Body of pancreas (tissue), 4 donors: ENCODE results near the gene SMPD1. TPM values are rescaled to one million over a fixed set of nuclear protein-coding genes. Genes with fewer than 3 reads are reported as not detected.

Source experiments
- ATAC-seq: fragments of 150-250 bp; one replicate; pipeline ENCODE4 v1.9.1; 2016
- DNase-seq, 4 donors: peaks; one replicate each; pipeline ENCODE4 v3.0.0-alpha.2; 2019
- H3K27ac ChIP-seq, 4 donors: fragments of 200-600 bp; sonication (generic); 1 replicate in 3 of 4; 2 replicates in 1 of 4; pipeline versions ENCODE4 v1.5.1 to v1.6.1; 2016 to 2019; ENCODE audit warnings: mild to moderate bottlenecking in 1 of 4, mixed read lengths in 1 of 4, moderate library complexity in 1 of 4
- H3K27me3 ChIP-seq, 2 donors: fragments of 200-600 bp; sonication (generic); one replicate each; pipeline ENCODE4 v1.6.0; 2016; ENCODE audit warnings: mild to moderate bottlenecking in 1 of 2
- H3K36me3 ChIP-seq, 2 donors: fragments of 200-600 bp; sonication (generic); replicated peaks in 1 of 2; 2 replicates each; pipeline ENCODE4 v1.5.1; 2016; ENCODE audit warnings: low read depth in 2 of 2; ENCODE audit not compliant: insufficient read depth in 1 of 2
- H3K4me1 ChIP-seq: fragments of 200-600 bp; sonication (generic); one replicate; pipeline ENCODE4 v1.6.0; 2016
- H3K4me3 ChIP-seq, 2 donors: fragments of 200-600 bp; sonication (generic); 1 replicate in 1 of 2; 2 replicates in 1 of 2; pipeline ENCODE4 v1.5.1; 2016 to 2019
- H3K9me3 ChIP-seq, 3 donors: fragments of 200-600 bp; sonication (generic); 1 replicate in 2 of 3; 2 replicates in 1 of 3; pipeline ENCODE4 v1.5.1; 2016
- CTCF ChIP-seq, 7 experiments: fragments of 450-650 bp in 4 of 7; fragments of 200-600 bp in 3 of 7; sonication (generic) in 3 of 7; IDR thresholded peaks; one replicate each; pipeline ENCODE4 v1.5.1; 2016 to 2019; ENCODE audit warnings: antibody characterized with exemption in 7 of 7
- POLR2A ChIP-seq, 3 donors: fragments of 450-650 bp; IDR thresholded peaks; one replicate each; pipeline ENCODE4 v1.6.1; 2016; ENCODE audit warnings: antibody characterized with exemption in 3 of 3, mild to moderate bottlenecking in 2 of 3
- WGBS, 2 donors: methylation state at CpG; one replicate each; pipeline ENCODE4 v1.1.5; 2017; 5-methylcytosine and 5-hydroxymethylcytosine counted together
- intact Hi-C: fragments of 100-400 bp; cut with DNase I; formaldehyde crosslinking; loops from one replicate; pipeline ENCODE4 v1.15.1; 2023
- total RNA-seq, 2 donors: library from RNA; depleted of rRNA; stranded (reverse); fragments of >200 nt; gene quantifications; one replicate each; pipeline ENCODE4 v1.1.0, GENCODE V29; 2016

The SMPD1 gene
- total RNA-seq, 2 donors from 2014 or later: 17.1 to 29.7 TPM

GRCh38 chr11:6357222-6357621, 33.1 kb upstream of the SMPD1 start:
- H3K36me3 ChIP-seq: no peaks in the 10 kb centered on the region

GRCh38 chr11:6360183-6360582, 30.1 kb upstream of the SMPD1 start:
- DNase-seq (no peak), ATAC-seq (no peak)
- intact Hi-C loops: loop anchor here (10.0 kb wide), 1 partner anchor 335 kb away; no protein-coding TSS in a partner anchor
- Histone ChIP-seq H3K4me3 (no peak overlapping the region), H3K9me3 (no peaks in the 10 kb centered on the region), H3K27ac (no peak overlapping the region), H3K36me3 (no peaks in the 10 kb centered on the region), H3K4me1 (peaks cover 50% of the 10 kb centered on the region), H3K27me3 (no peaks in the 10 kb centered on the region)
- TF ChIP-seq CTCF (IDR thresholded peaks at IDR 0.05): no peak
- TF ChIP-seq POLR2A (IDR thresholded peaks at IDR 0.05): no peak
- WGBS, 2 donors: 69 to 74% methylated on average over 3 of the region's 3 CpGs

More at GRCh38 chr11:6357222-6357621, 33.1 kb upstream of the SMPD1 start:
- TF ChIP-seq CTCF (IDR thresholded peaks at IDR 0.05) (no peak), POLR2A (IDR thresholded peaks at IDR 0.05) (no peak)
- peaks cover 34% of the 10 kb centered on the region for H3K4me1 ChIP-seq
- peak overlapping the region in 1 of 4 donors; percentile 49 for H3K27ac ChIP-seq
- no peaks in the 10 kb centered on the region for H3K9me3 ChIP-seq
- no peaks in the 10 kb centered on the region for H3K27me3 ChIP-seq
- WGBS, 2 donors: 63 to 70% methylated on average over 9 of the region's 9 CpGs
- ATAC-seq (peak; percentile 30), DNase-seq (peak in 3 of 4 donors; percentile 31 to 59 (median 35))
- intact Hi-C loops: no loop called here
- no peak overlapping the region for H3K4me3 ChIP-seq

GRCh38 chr11:6362185-6362872, 27.9 kb upstream of the SMPD1 start:
- peak; percentile 54 for ATAC-seq
- Histone ChIP-seq H3K4me1 (peaks cover 46% of the 10 kb centered on the region), H3K4me3 (no peak overlapping the region), H3K27ac (peak overlapping the region; percentile 6 to 58 (median 26)), H3K36me3 (no peaks in the 10 kb centered on the region), H3K9me3 (no peaks in the 10 kb centered on the region), H3K27me3 (no peaks in the 10 kb centered on the region)
- intact Hi-C loops: loop anchor here (10.0 kb wide), 1 partner anchor 338 kb away; no protein-coding TSS in a partner anchor
- TF ChIP-seq POLR2A (IDR thresholded peaks at IDR 0.05): no peak
- no peak for TF ChIP-seq CTCF (IDR thresholded peaks at IDR 0.05)
- DNase-seq: peak; percentile 56 to 67 (median 60)
- WGBS, 2 donors: 36 to 41% methylated on average over 5 of the region's 5 CpGs

DNA sequence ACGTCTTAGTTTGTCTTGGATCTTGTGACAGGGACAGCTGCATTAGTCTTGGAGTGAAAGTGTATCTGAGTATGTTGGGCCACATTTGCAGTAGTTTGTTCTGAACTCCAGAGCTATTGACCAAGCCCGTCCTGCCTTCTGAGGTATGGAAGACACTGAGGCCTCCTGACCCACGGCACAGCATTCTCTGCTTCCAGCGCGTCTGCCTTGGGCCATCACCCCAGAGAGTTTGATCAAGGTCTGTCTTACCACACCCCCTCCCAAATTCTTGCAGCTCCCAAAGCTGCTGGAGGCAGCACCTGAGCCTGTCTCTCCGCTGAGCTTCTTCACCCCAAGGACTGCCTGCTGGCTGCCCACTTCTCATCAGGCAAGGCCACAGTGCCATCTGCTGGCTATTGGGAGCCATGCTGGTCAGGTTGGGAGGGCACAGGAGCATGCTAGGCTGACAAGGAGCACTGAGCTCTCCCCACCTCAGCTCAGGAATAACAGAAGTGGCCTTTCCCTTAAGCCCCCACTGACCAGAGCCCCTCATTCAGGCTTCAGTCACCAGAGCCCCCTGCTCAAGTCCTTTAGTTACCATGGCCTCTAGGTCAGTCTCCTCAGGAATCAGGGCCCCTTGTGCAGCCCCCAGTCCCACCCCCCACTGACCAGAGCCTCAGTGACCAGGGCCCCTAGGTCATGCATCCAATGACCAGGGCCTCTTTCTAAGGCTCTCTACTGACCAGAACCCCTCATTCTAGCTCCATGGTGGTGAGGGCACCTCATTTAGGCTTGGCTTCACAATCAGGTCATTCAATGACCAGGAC, 27.2 kb upstream of the SMPD1 start:
- no peaks in the 10 kb centered on the region for H3K27me3 ChIP-seq
- TF ChIP-seq CTCF (IDR thresholded peaks at IDR 0.05): peak; percentile 64 to 90 (median 87)
- TF ChIP-seq POLR2A (IDR thresholded peaks at IDR 0.05): no peak

More for the DNA sequence above, 27.2 kb upstream of the SMPD1 start:
- ATAC-seq (peak; percentile 83), DNase-seq (peak; percentile 88 to 91 (median 89))
- Histone ChIP-seq H3K36me3 (no peaks in the 10 kb centered on the region), H3K27ac (peak overlapping the region; percentile 6 to 80 (median 32)), H3K4me1 (peaks cover 46% of the 10 kb centered on the region), H3K9me3 (no peaks in the 10 kb centered on the region), H3K4me3 (no peak overlapping the region)
- intact Hi-C loops: loop anchor here (10.0 kb wide), 1 partner anchor 338 kb away; no protein-coding TSS in a partner anchor
- WGBS, 2 donors: 57 to 73% methylated on average over 2 to 6 of the region's 6 CpGs
